Esophagus muscularis mucosa (tissue), 4 donors: ENCODE measurements around the gene BCAS3. TPM values are rescaled to one million over a fixed set of nuclear protein-coding genes. Genes with fewer than 3 reads are reported as not detected.

Source experiments
- DNase-seq: peaks from one replicate; pipeline ENCODE4 v3.0.0-alpha.2; 2017; ENCODE audit errors: extremely low spot score
- H3K27ac ChIP-seq, 4 donors: fragments of 200-600 bp; sonication (generic); replicated peaks in 1 of 4; 1 replicate in 3 of 4; 2 replicates in 1 of 4; pipeline ENCODE4 v1.5.1; 2016 to 2019; ENCODE audit warnings: mild to moderate bottlenecking in 1 of 4
- H3K27me3 ChIP-seq, 4 donors: fragments of 200-600 bp; sonication (generic); one replicate each; pipeline versions ENCODE4 v1.5.1 to v1.6.0; 2016 to 2019
- H3K36me3 ChIP-seq, 4 donors: fragments of 200-600 bp; sonication (generic); one replicate each; pipeline ENCODE4 v1.5.1; 2016 to 2019
- H3K4me1 ChIP-seq, 4 donors: fragments of 200-600 bp; sonication (generic); one replicate each; pipeline ENCODE4 v1.5.1; 2016 to 2019
- H3K4me3 ChIP-seq, 4 donors: fragments of 200-600 bp; sonication (generic); 1 replicate in 2 of 4; 2 replicates in 2 of 4; pipeline ENCODE4 v1.5.1; 2016 to 2019; ENCODE audit warnings: mild to moderate bottlenecking in 4 of 4, moderate library complexity in 1 of 4
- H3K9me3 ChIP-seq, 4 donors: fragments of 200-600 bp; sonication (generic); 1 replicate in 3 of 4; 2 replicates in 1 of 4; pipeline ENCODE4 v1.5.1; 2016 to 2019
- CTCF ChIP-seq, 3 experiments: fragments of 200-600 bp in 2 of 3; fragments of 450-650 bp in 1 of 3; sonication (generic) in 2 of 3; IDR thresholded peaks; one replicate each; pipeline ENCODE4 v1.5.1; 2017 to 2019; ENCODE audit warnings: antibody characterized with exemption in 3 of 3, mild to moderate bottlenecking in 2 of 3, moderate library complexity in 1 of 3
- EP300 ChIP-seq: sonication (generic); formaldehyde crosslinking; IDR thresholded peaks from one replicate; pipeline ENCODE4 v1.6.1; 2017; ENCODE audit warnings: antibody characterized with exemption
- POLR2A ChIP-seq: fragments of 450-650 bp; IDR thresholded peaks from one replicate; pipeline ENCODE4 v1.6.1; 2017; ENCODE audit warnings: antibody characterized with exemption, moderate library complexity, mild to moderate bottlenecking, low read depth
- POLR2AphosphoS5 ChIP-seq, 2 donors: sonication (generic); formaldehyde crosslinking; IDR thresholded peaks; one replicate each; pipeline ENCODE4 v1.6.1; 2017; ENCODE audit warnings: antibody characterized with exemption in 2 of 2
- WGBS: methylation state at CpG from one replicate; pipeline ENCODE4 v1.1.5; 2018; 5-methylcytosine and 5-hydroxymethylcytosine counted together
- intact Hi-C: fragments of 100-400 bp; cut with DNase I; formaldehyde crosslinking; loops from one replicate; pipeline ENCODE4 v1.15.1; 2023
- total RNA-seq, 4 donors: library from RNA; depleted of rRNA; stranded (reverse); fragments of >200 nt; gene quantifications; one replicate each; pipeline versions ENCODE4 v1.1.0 to v1.2.1, GENCODE V29; 2016

BCAS3 gene
- total RNA-seq, 4 donors from 2014 or later: 17.4 to 25.7 (median 19.5) TPM

- H3K4me3 ChIP-seq: no peak overlapping the region
- no peaks in the 10 kb centered on the region for H3K27me3 ChIP-seq
- DNase-seq: no peak
- H3K36me3 ChIP-seq: no peaks in the 10 kb centered on the region
- H3K27ac ChIP-seq: peak overlapping the region; percentile 82 to 87 (median 83)
- peaks cover 47 to 70% (median 68%) of the 10 kb centered on the region in 4 donors for H3K4me1 ChIP-seq
- no peaks in the 10 kb centered on the region for H3K9me3 ChIP-seq
- TF ChIP-seq POLR2AphosphoS5 (IDR thresholded peaks at IDR 0.05) (no peak), POLR2A (no peak), EP300 (no peak), CTCF (IDR thresholded peaks at IDR 0.05) (no peak)
- 93% methylated on average over 3 of the region's 3 CpGs for WGBS
- intact Hi-C loops: loop anchor here (10.0 kb wide), 1 partner anchor 139 kb away; the partner anchor contains the start of gene TBX2
These were observed 578.0 kb downstream of the BCAS3 start for GRCh38 chr17:61255647-61256046.

- Histone ChIP-seq H3K27ac (peak overlapping the region; percentile 72 to 79 (median 75)), H3K36me3 (no peaks in the 10 kb centered on the region), H3K9me3 (no peaks in the 10 kb centered on the region), H3K27me3 (no peaks in the 10 kb centered on the region), H3K4me3 (no peak overlapping the region), H3K4me1 (peaks cover 20 to 43% (median 41%) of the 10 kb centered on the region in 4 donors)
- WGBS: 57% methylated on average over 3 of the region's 3 CpGs
- intact Hi-C loops: loop anchor here (10.0 kb wide), 1 partner anchor 135 kb away; the partner anchor contains the start of gene TBX2
- no peak for DNase-seq
- no peak for TF ChIP-seq CTCF (IDR thresholded peaks at IDR 0.05)
- no peak for TF ChIP-seq POLR2A
- TF ChIP-seq EP300: no peak
- TF ChIP-seq POLR2AphosphoS5 (IDR thresholded peaks at IDR 0.05): no peak
These were observed 581.7 kb downstream of the BCAS3 start for GRCh38 chr17:61259360-61259759.

- H3K36me3 ChIP-seq: no peaks in the 10 kb centered on the region
- DNase-seq: no peak
- no peak overlapping the region for H3K4me3 ChIP-seq
- peaks cover 17 to 37% (median 33%) of the 10 kb centered on the region in 4 donors for H3K4me1 ChIP-seq
- H3K27ac ChIP-seq: peak overlapping the region; percentile 72 to 79 (median 75)
- H3K27me3 ChIP-seq: no peaks in the 10 kb centered on the region
- no peaks in the 10 kb centered on the region for H3K9me3 ChIP-seq
- WGBS: 50% methylated on average over 12 of the region's 12 CpGs
- intact Hi-C loops: no loop called here
- TF ChIP-seq CTCF (IDR thresholded peaks at IDR 0.05) (no peak), POLR2AphosphoS5 (IDR thresholded peaks at IDR 0.05) (peak; percentile 45 to 68), EP300 (peak; percentile 3)
These were observed 582.6 kb downstream of the BCAS3 start for GRCh38 chr17:61260071-61260797.

GRCh38 chr17:61261001-61261637 lies 583.5 kb downstream of the BCAS3 start:
- Histone ChIP-seq H3K27ac (peak overlapping the region; percentile 72 to 79 (median 75)), H3K4me3 (no peak overlapping the region), H3K27me3 (no peaks in the 10 kb centered on the region), H3K9me3 (no peaks in the 10 kb centered on the region), H3K4me1 (peaks cover 15 to 35% (median 29%) of the 10 kb centered on the region in 4 donors), H3K36me3 (no peaks in the 10 kb centered on the region)
- DNase-seq: no peak
- intact Hi-C loops: no loop called here
- no peak for TF ChIP-seq POLR2A
- no peak for TF ChIP-seq CTCF (IDR thresholded peaks at IDR 0.05)
- no peak for TF ChIP-seq EP300
- TF ChIP-seq POLR2AphosphoS5 (IDR thresholded peaks at IDR 0.05): no peak
- 57% methylated on average over 6 of the region's 6 CpGs for WGBS
